ENCODE data around the gene KIN. TPM values are rescaled to one million over a fixed set of nuclear protein-coding genes. Genes with fewer than 3 reads are reported as not detected.

Gene KIN
- total RNA-seq, 1 experiment from 2014 or later: 13.0 TPM

GRCh38 chr10:7744307-7744706 is 43.5 kb downstream of the KIN start:
- POLR2A ChIA-PET: no interaction called here
- Mint-ChIP-seq H3K4me1 (ENCODE audit: insufficient read depth, unreplicated experiment) (no peaks in the 10 kb centered on the region), H3K4me3 (ENCODE audit: unreplicated experiment) (no peak overlapping the region), H3K36me3 (ENCODE audit: insufficient read depth, unreplicated experiment) (peaks cover 7% of the 10 kb centered on the region), H3K27me3 (ENCODE audit: insufficient read depth, unreplicated experiment) (no peaks in the 10 kb centered on the region), H3K9me3 (ENCODE audit: unreplicated experiment) (no peaks in the 10 kb centered on the region), H3K27ac (ENCODE audit: low read depth, unreplicated experiment) (no peak overlapping the region)
- CTCF ChIA-PET: interaction anchor here (0.7 to 2.1 kb wide), 3 partner anchors 58 to 746 kb away, joined by 3 to 5 read pairs (median 3); no protein-coding TSS in a partner anchor
- no TSS peak for BruUV-seq (replicated peaks)
- TF ChIP-seq, protein P1, sequence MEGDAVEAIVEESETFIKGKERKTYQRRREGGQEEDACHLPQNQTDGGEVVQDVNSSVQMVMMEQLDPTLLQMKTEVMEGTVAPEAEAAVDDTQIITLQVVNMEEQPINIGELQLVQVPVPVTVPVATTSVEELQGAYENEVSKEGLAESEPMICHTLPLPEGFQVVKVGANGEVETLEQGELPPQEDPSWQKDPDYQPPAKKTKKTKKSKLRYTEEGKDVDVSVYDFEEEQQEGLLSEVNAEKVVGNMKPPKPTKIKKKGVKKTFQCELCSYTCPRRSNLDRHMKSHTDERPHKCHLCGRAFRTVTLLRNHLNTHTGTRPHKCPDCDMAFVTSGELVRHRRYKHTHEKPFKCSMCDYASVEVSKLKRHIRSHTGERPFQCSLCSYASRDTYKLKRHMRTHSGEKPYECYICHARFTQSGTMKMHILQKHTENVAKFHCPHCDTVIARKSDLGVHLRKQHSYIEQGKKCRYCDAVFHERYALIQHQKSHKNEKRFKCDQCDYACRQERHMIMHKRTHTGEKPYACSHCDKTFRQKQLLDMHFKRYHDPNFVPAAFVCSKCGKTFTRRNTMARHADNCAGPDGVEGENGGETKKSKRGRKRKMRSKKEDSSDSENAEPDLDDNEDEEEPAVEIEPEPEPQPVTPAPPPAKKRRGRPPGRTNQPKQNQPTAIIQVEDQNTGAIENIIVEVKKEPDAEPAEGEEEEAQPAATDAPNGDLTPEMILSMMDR (IDR thresholded peaks at IDR 0.05; ENCODE audit: unreplicated experiment): no peak
- intact Hi-C loops (cut with micrococcal nuclease): no loop called here
- no peak for DNase-seq (ENCODE audit: unreplicated experiment)

- H3K27ac Mint-ChIP-seq (ENCODE audit: low read depth, unreplicated experiment): no peak overlapping the region
- no TSS peak for BruUV-seq (replicated peaks)
- no peaks in the 10 kb centered on the region for H3K4me1 Mint-ChIP-seq (ENCODE audit: insufficient read depth, unreplicated experiment)
- no peaks in the 10 kb centered on the region for H3K27me3 Mint-ChIP-seq (ENCODE audit: insufficient read depth, unreplicated experiment)
- H3K36me3 Mint-ChIP-seq (ENCODE audit: insufficient read depth, unreplicated experiment): no peaks in the 10 kb centered on the region
- H3K4me3 Mint-ChIP-seq (ENCODE audit: unreplicated experiment): no peak overlapping the region
- CTCF ChIA-PET: interaction anchor here (0.6 to 1.1 kb wide), 2 partner anchors 52 to 792 kb away, joined by 3 to 4 read pairs; no protein-coding TSS in a partner anchor
- POLR2A ChIA-PET: interaction anchor here (1.4 kb wide), 1 partner anchor 11 kb away, joined by 4 read pairs; no protein-coding TSS in a partner anchor
- TF ChIP-seq, protein P1 (IDR thresholded peaks at IDR 0.05; ENCODE audit: unreplicated experiment): no peak
- H3K9me3 Mint-ChIP-seq (ENCODE audit: unreplicated experiment): no peaks in the 10 kb centered on the region
- intact Hi-C loops (cut with micrococcal nuclease): no loop called here
- DNase-seq (ENCODE audit: unreplicated experiment): no peak
Measured at GRCh38 chr10:7738536-7739407, 49.0 kb downstream of the KIN start.

- no peak overlapping the region for H3K27ac Mint-ChIP-seq (ENCODE audit: low read depth, unreplicated experiment)
- no peaks in the 10 kb centered on the region for H3K4me1 Mint-ChIP-seq (ENCODE audit: insufficient read depth, unreplicated experiment)
- no peaks in the 10 kb centered on the region for H3K36me3 Mint-ChIP-seq (ENCODE audit: insufficient read depth, unreplicated experiment)
- CTCF ChIA-PET: interaction anchor here (1.2 kb wide), 1 partner anchor 210 kb away, joined by 4 read pairs; no protein-coding TSS in a partner anchor
- POLR2A ChIA-PET: no interaction called here
- H3K27me3 Mint-ChIP-seq (ENCODE audit: insufficient read depth, unreplicated experiment): no peaks in the 10 kb centered on the region
- TF ChIP-seq, protein P1 (IDR thresholded peaks at IDR 0.05; ENCODE audit: unreplicated experiment): no peak
- no peak for DNase-seq (ENCODE audit: unreplicated experiment)
- no TSS peak for BruUV-seq (replicated peaks)
- no peak overlapping the region for H3K4me3 Mint-ChIP-seq (ENCODE audit: unreplicated experiment)
- H3K9me3 Mint-ChIP-seq (ENCODE audit: unreplicated experiment): no peaks in the 10 kb centered on the region
- intact Hi-C loops (cut with micrococcal nuclease): no loop called here
Measured at GRCh38 chr10:7734821-7735220, 53.0 kb downstream of the KIN start.

- H3K36me3 Mint-ChIP-seq (ENCODE audit: insufficient read depth, unreplicated experiment): no peaks in the 10 kb centered on the region
- H3K4me3 Mint-ChIP-seq (ENCODE audit: unreplicated experiment): no peak overlapping the region
- BruUV-seq (replicated peaks): no TSS peak
- POLR2A ChIA-PET: no interaction called here
- peaks cover 5% of the 10 kb centered on the region for H3K27me3 Mint-ChIP-seq (ENCODE audit: insufficient read depth, unreplicated experiment)
- H3K9me3 Mint-ChIP-seq (ENCODE audit: unreplicated experiment): no peaks in the 10 kb centered on the region
- intact Hi-C loops (cut with micrococcal nuclease): no loop called here
- TF ChIP-seq, protein P1 (IDR thresholded peaks at IDR 0.05; ENCODE audit: unreplicated experiment): no peak
- no peak for DNase-seq (ENCODE audit: unreplicated experiment)
- H3K4me1 Mint-ChIP-seq (ENCODE audit: insufficient read depth, unreplicated experiment): no peaks in the 10 kb centered on the region
- CTCF ChIA-PET: interaction anchor here (0.6 kb wide), 1 partner anchor 1389 kb away, joined by 5 read pairs; no protein-coding TSS in a partner anchor
- no peak overlapping the region for H3K27ac Mint-ChIP-seq (ENCODE audit: low read depth, unreplicated experiment)
Measured at GRCh38 chr10:7722927-7723529, 64.8 kb downstream of the KIN start.

All from MCF 10A (cell line).